Upper lobe of right lung (tissue), 1 donor: ENCODE measurements around the gene ZNF683. TPM values are rescaled to one million over a fixed set of nuclear protein-coding genes. Genes with fewer than 3 reads are reported as not detected.

Experiments used
- ATAC-seq: fragments of 200-7000 bp; cut with Tn5 transposase; one replicate; pipeline ENCODE4 v1.9.1; 2020; ENCODE audit warnings: mild to moderate bottlenecking, moderate library complexity
- DNase-seq: peaks from one replicate; pipeline ENCODE4 v3.0.0-alpha.2; 2020
- H3K27ac ChIP-seq: fragments of 200-600 bp; one replicate; pipeline ENCODE4 v1.8.0; 2022
- H3K27me3 ChIP-seq: fragments of 200-600 bp; one replicate; pipeline ENCODE4 v1.8.0; 2022; ENCODE audit warnings: mild to moderate bottlenecking
- H3K36me3 ChIP-seq: fragments of 200-600 bp; one replicate; pipeline ENCODE4 v1.8.0; 2022
- H3K4me1 ChIP-seq: fragments of 200-600 bp; one replicate; pipeline ENCODE4 v1.8.0; 2022
- H3K4me3 ChIP-seq: fragments of 200-600 bp; one replicate; pipeline ENCODE4 v1.8.0; 2022; ENCODE audit warnings: mild to moderate bottlenecking
- H3K9me3 ChIP-seq: fragments of 200-600 bp; one replicate; pipeline ENCODE4 v1.8.0; 2022
- CTCF ChIP-seq: fragments of 200-600 bp; IDR thresholded peaks from one replicate; pipeline ENCODE4 v1.8.0; 2022; ENCODE audit warnings: antibody characterized with exemption
- intact Hi-C: fragments of 100-400 bp; cut with DNase I; formaldehyde crosslinking; loops from one replicate; pipeline ENCODE4 v1.11.0; 2022
- total RNA-seq: library from RNA; stranded (reverse); fragmentation: NEBNext Ultra II Directional; extraction: Animal tissue kit (Norgen Biotek cat#: 25700); gene quantifications from one replicate; pipeline ENCODE4 v1.2.1, GENCODE V29; 2021
- donor health status: DM: no; HTN: yes; CAD: no; lungs with severe emphysema.

Gene ZNF683
- total RNA-seq, 1 donor from 2014 or later: 1.1 TPM

GRCh38 chr1:26350343-26350700 is 22.2 kb downstream of the ZNF683 start:
- Histone ChIP-seq H3K36me3 (no peaks in the 10 kb centered on the region), H3K4me3 (no peak overlapping the region), H3K4me1 (no peaks in the 10 kb centered on the region), H3K9me3 (no peaks in the 10 kb centered on the region), H3K27me3 (peaks cover 7% of the 10 kb centered on the region), H3K27ac (no peak overlapping the region)
- no peak for DNase-seq
- intact Hi-C loops: no loop called here
- no peak for ATAC-seq
- no peak for TF ChIP-seq CTCF

DNA sequence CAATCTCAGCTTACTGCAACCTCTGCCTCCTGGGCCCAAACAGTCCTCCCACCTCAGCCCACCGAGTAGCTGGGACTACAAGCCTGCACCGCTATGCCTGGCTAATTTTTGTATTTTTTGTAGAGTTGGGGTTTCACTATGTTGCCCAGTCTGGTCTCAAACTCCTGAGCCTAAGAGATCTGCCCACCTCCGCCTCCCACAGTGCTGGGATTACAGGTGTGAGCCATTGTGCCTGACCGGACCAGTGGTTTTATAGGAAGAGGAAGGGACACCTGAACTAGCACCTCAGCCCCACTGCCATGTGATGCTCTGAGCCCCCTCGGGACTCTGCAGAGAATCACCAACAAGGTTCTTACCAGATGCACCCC is 22.7 kb downstream of the ZNF683 start:
- Histone ChIP-seq H3K9me3 (no peaks in the 10 kb centered on the region), H3K36me3 (no peaks in the 10 kb centered on the region), H3K4me1 (no peaks in the 10 kb centered on the region), H3K27ac (no peak overlapping the region), H3K4me3 (no peak overlapping the region), H3K27me3 (peaks cover 7% of the 10 kb centered on the region)
- intact Hi-C loops: no loop called here
- no peak for TF ChIP-seq CTCF
- ATAC-seq (no peak), DNase-seq (no peak)

DNA sequence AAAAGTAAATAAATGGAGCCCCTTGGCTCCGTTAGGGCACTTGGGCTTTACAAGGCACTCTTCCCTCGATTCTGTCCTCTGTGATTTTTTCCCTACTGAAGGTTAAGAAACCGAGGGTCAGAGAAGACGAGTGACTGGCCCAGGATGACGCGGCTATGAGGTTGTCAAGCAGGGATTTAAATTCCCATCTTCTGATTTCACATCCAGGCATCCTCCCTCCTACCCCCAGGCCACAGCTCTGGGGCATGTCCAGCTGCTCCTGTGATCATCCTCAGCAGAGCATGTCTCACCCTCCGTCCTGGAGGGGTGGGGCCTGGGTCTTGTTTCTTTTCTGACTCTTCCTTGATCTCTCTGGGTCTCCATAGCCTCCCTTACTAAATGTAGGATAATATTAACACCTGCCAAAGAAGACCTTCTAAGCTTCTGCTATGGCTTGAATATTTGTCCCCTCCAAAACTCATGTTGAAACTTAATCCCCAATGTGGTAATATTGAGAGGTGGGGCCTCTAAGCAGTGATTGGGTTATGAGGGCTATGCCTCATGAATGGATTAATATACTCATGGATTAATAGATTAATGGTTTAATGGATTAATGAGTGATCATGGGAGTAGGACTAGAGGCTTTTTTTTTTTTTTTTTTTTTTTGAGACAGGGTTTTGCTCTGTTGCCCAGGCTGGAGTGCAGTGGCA is 23.2 kb downstream of the ZNF683 start:
- ATAC-seq: no peak
- Histone ChIP-seq H3K36me3 (no peaks in the 10 kb centered on the region), H3K27me3 (peaks cover 7% of the 10 kb centered on the region), H3K4me3 (no peak overlapping the region), H3K27ac (no peak overlapping the region), H3K4me1 (no peaks in the 10 kb centered on the region), H3K9me3 (no peaks in the 10 kb centered on the region)
- TF ChIP-seq CTCF: no peak
- no peak for DNase-seq
- intact Hi-C loops: no loop called here

DNA sequence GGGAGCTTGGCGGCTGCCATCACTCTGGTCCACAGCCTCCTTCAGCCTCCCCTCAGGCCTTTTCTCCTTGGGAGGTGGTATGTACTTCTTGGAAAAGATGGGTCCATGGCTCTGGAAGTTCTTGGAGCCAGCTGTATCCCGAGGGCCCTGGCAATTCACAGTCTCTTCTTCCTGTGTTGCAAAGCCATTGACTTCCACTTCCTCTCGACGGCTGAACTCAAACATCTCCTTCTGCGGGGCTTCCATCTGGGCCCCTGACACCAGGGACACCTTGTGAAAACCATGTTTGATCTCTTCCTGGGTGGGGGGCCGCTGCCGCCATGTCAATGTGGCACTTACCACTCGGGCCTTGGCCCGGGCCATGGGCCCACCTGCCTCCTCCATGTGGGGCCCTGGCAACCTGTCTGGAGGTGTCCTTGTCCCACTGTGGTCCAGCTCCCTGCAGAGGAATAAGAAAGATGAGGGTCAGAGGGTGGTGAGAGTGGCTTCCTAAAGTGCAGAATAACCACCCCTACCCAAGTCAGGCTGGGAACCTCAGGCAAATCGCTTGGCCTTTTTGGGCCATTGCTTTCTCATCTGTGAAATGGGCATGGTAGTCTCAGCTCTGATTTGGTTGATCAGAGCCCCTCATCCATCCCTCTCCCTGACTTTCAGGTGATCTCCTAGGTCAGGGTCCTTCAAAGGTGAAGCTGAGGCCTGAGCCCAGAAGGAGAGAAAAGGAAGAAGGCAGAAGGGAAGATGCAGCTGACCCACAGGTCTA is 26.1 kb downstream of the ZNF683 start:
- no peaks in the 10 kb centered on the region for H3K9me3 ChIP-seq
- no peak for TF ChIP-seq CTCF
- H3K36me3 ChIP-seq: no peaks in the 10 kb centered on the region
- intact Hi-C loops: no loop called here
- no peaks in the 10 kb centered on the region for H3K27me3 ChIP-seq
- DNase-seq: no peak
- no peak for ATAC-seq
- no peak overlapping the region for H3K4me3 ChIP-seq
- H3K27ac ChIP-seq: no peak overlapping the region
- H3K4me1 ChIP-seq: no peaks in the 10 kb centered on the region

DNA sequence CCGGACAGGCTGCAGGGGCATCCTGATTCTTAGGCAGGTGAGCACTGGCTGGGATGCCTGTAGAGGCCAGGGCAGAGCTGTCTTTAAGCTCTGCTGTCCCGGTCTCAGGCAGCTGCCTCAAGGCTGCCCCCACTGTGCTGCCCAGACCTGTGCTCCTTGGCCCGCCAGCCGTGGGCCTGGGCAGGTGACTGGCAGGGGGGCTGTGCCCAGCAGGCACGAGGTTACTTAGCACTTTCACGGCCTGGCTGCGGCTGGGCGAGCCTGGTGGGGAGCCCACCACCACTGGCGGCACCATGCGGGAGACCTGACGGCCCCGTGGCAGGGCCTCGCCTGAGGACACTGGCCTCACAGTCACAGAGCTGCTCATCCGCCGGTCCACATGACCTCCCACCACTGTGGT is 26.8 kb downstream of the ZNF683 start:
- Histone ChIP-seq H3K27ac (no peak overlapping the region), H3K27me3 (no peaks in the 10 kb centered on the region), H3K4me3 (no peak overlapping the region), H3K36me3 (no peaks in the 10 kb centered on the region), H3K4me1 (no peaks in the 10 kb centered on the region), H3K9me3 (no peaks in the 10 kb centered on the region)
- TF ChIP-seq CTCF: no peak
- intact Hi-C loops: no loop called here
- ATAC-seq (no peak), DNase-seq (no peak)
